Right lung (tissue), 5 donors: ENCODE data around the gene TYMP. TPM values are rescaled to one million over a fixed set of nuclear protein-coding genes. Genes with fewer than 3 reads are reported as not detected.

Experiments
- DNase-seq, 2 donors: peaks; one replicate each; pipeline ENCODE4 v3.0.0-alpha.2; 2013
- polyA plus RNA-seq, 5 donors: library from polyadenylated mRNA; unstranded; fragments of 120-200 nt; gene quantifications; one replicate each; pipeline versions ENCODE4 v1.2.1 to v1.2.3, GENCODE V29; 2013; ENCODE audit warnings: inconsistent platforms in 1 of 5, low replicate concordance in 1 of 5; ENCODE audit not compliant: insufficient read length in 5 of 5, insufficient read depth in 1 of 5

Gene TYMP
- polyA plus RNA-seq, 5 donors = 1.9 to 6.9 (median 3.2) TPM

- no peak for DNase-seq
These were observed 43.1 kb downstream of the TYMP start, which contains the start of gene MIOX for GRCh38 chr22:50486561-50487289. Gene MIOX (plus strand): TSS chr22:50486859. CDS start chr22:50486898, 39 bp downstream.

GRCh38 chr22:50485221-50486131 lies 44.3 kb downstream of the TYMP start:
- no peak for DNase-seq

GRCh38 chr22:50483977-50484853 lies 45.6 kb downstream of the TYMP start:
- no peak for DNase-seq

DNA sequence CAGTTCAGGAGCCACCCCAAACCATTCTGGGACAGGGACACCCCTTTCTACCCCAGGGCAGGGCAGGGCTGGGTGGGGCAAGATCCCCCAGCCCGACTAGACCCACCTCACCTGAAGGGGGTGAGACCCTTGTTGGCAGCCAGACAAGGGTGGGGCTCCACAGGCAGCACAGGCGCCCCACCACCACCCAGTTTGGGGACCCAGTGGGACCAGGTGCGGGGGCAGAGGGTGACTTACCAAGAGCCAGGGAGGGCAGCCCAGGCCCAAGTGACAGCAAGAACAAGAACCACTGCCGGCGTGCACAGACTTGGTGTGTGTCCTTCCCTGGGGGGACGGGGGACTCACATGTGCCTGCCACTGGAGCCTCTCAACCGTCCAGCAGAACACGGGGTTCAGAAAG lies 46.3 kb downstream of the TYMP start:
- DNase-seq = no peak

- DNase-seq = no peak
These were observed 46.7 kb downstream of the TYMP start for GRCh38 chr22:50483106-50483505.

GRCh38 chr22:50482107-50483074 lies 47.4 kb downstream of the TYMP start:
- no peak for DNase-seq

GRCh38 chr22:50481440-50482106 lies 48.2 kb downstream of the TYMP start, which contains the start of gene ADM2:
Gene ADM2 (plus strand): TSS chr22:50481543. CDS start chr22:50481848, 305 bp downstream.
- peak in 1 of 2 donors; percentile 25 for DNase-seq

GRCh38 chr22:50481045-50481439 lies 48.8 kb downstream of the TYMP start:
- DNase-seq = no peak

DNA sequence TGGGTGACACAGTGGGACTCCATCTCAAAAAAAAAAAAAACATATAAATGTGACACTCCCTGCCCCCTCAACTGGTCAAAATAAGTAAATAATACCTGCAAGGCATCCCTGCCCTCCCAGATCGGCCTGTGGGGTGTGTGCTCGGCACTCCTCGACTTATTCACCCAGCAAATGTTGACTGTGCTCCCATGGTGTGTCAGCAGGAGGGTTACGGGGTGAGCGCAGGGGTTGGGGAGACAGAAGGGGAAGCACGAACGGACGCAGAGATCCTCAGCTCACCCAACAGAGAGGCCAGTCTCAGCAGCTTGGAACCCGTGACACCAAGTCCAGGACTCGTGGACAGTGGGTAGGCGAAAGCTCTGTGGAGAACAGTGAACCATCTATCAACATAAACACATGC lies 50.1 kb downstream of the TYMP start:
- DNase-seq = no peak

- DNase-seq = no peak
These were observed 51.9 kb downstream of the TYMP start for GRCh38 chr22:50477923-50478322.

DNA sequence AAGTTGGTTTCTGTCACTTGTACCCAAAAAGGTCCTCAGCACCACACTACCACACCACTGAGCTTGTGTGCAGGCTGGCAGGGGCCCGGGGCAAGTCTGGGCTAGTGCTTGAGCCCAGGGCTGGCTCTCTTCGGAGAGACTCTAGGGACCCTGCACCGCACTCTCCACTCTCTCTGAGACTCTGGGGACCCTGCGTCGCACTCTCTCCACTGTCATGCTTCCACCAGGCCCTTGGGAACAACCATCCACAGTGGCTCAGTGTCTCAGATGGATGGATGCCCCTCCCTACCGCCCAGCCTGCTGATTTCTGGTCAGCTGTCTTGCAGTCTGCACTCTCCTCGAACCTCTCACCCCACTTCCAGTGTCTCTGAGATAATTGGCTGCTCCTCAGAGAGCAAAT lies 52.9 kb downstream of the TYMP start:
- no peak for DNase-seq

Other genes with a start within 250 kb of the TYMP start
- 100 to 1,000 TPM in 4 of 5 donors, 10 to 100 TPM in 1; 96.7 to 147 (median 137) TPM for gene PLXNB2, start 222.4 kb downstream of the TYMP start, polyA plus RNA-seq
- gene DENND6B, start 203.0 kb downstream of the TYMP start, polyA plus RNA-seq = 10 to 100 TPM in 4 of 5 donors, 1 to 10 TPM in 1; 9.3 to 18.0 (median 13.5) TPM
- gene PPP6R2, start 186.7 kb downstream of the TYMP start, polyA plus RNA-seq = 10 to 100 TPM; 33.1 to 54.7 (median 41.0) TPM
- gene SBF1, start 55.0 kb downstream of the TYMP start, polyA plus RNA-seq = 10 to 100 TPM; 22.9 to 48.0 (median 37.1) TPM
- under 1 TPM; 0.21 to 0.85 (median 0.37) TPM for gene ADM2, start 48.5 kb downstream of the TYMP start, polyA plus RNA-seq
- under 1 TPM in 3 of 5 donors, not detected in 2; 0.08 to 0.18 (median 0.08) TPM for gene MIOX, start 43.2 kb downstream of the TYMP start, polyA plus RNA-seq
- 10 to 100 TPM; 26.9 to 75.0 (median 45.1) TPM for gene LMF2, start 22.3 kb downstream of the TYMP start, polyA plus RNA-seq
- gene NCAPH2, start 21.8 kb downstream of the TYMP start, polyA plus RNA-seq = 10 to 100 TPM; 35.9 to 54.8 (median 43.3) TPM
- 1 to 10 TPM in 4 of 5 donors, under 1 TPM in 1; 0.33 to 5.9 (median 2.0) TPM for gene SCO2, start 4.4 kb downstream of the TYMP start, polyA plus RNA-seq
- gene KLHDC7B, start 15.9 kb upstream of the TYMP start, polyA plus RNA-seq = under 1 TPM in 2 of 5 donors, not detected in 3; 0.04 to 0.05 TPM
- gene SYCE3, start 32.9 kb upstream of the TYMP start, polyA plus RNA-seq = not detected
- 10 to 100 TPM in 4 of 5 donors, 1 to 10 TPM in 1; 8.8 to 12.4 (median 12.1) TPM for gene CPT1B, start 48.4 kb upstream of the TYMP start, polyA plus RNA-seq
- 10 to 100 TPM; 75.5 to 84.8 (median 82.1) TPM for gene CHKB, start 52.8 kb upstream of the TYMP start, polyA plus RNA-seq
- gene MAPK8IP2, start 70.8 kb upstream of the TYMP start, polyA plus RNA-seq = 1 to 10 TPM in 1 of 5 donors, under 1 TPM in 4; 0.56 to 1.1 (median 0.85) TPM
- 10 to 100 TPM; 14.2 to 27.7 (median 18.1) TPM for gene ARSA, start 98.1 kb upstream of the TYMP start, polyA plus RNA-seq
- 10 to 100 TPM; 14.0 to 35.7 (median 22.7) TPM for gene SHANK3, start 142.8 kb upstream of the TYMP start, polyA plus RNA-seq
- under 1 TPM; 0.26 to 0.54 (median 0.37) TPM for gene ACR, start 208.2 kb upstream of the TYMP start, polyA plus RNA-seq